Lung (tissue), 12 donors: Measurements from ENCODE around the gene ATRNL1. TPM values are rescaled to one million over a fixed set of nuclear protein-coding genes. Genes with fewer than 3 reads are reported as not detected.
"Not testable (repeated sequence)": the region's sequence is repeated elsewhere in the genome, so short reads cannot be mapped to it uniquely, and the experiment has no call there.

Source experiments
- ATAC-seq: fragments of 200-7000 bp; cut with Tn5 transposase; one replicate; pipeline ENCODE4 v1.9.1; 2020; ENCODE audit warnings: moderate number of reproducible peaks; ENCODE audit not compliant: insufficient read depth, low FRiP score
- DNase-seq, 3 donors: peaks; one replicate each; pipeline ENCODE4 v3.0.0-alpha.2; 2013 to 2017
- H3K27ac ChIP-seq, 2 donors: one replicate each; pipeline ENCODE4 v1.5.1; 2013; ENCODE audit warnings: mild to moderate bottlenecking in 2 of 2, moderate library complexity in 2 of 2, control low read depth in 1 of 2, inconsistent platforms in 1 of 2, low read depth in 1 of 2, low read length in 1 of 2
- H3K27me3 ChIP-seq, 3 donors: one replicate each; pipeline ENCODE4 v1.5.1; 2013; ENCODE audit warnings: low read length in 2 of 3; ENCODE audit not compliant: control insufficient read depth in 3 of 3, insufficient read depth in 3 of 3
- H3K36me3 ChIP-seq, 4 donors: one replicate each; pipeline ENCODE4 v1.5.1; 2013; ENCODE audit warnings: low read length in 4 of 4, mild to moderate bottlenecking in 1 of 4, moderate library complexity in 1 of 4; ENCODE audit not compliant: control insufficient read depth in 4 of 4, insufficient read depth in 4 of 4
- H3K4me1 ChIP-seq, 5 donors: one replicate each; pipeline ENCODE4 v1.5.1; 2013; ENCODE audit warnings: low read length in 5 of 5, mild to moderate bottlenecking in 2 of 5, moderate library complexity in 1 of 5; ENCODE audit not compliant: control insufficient read depth in 5 of 5, insufficient read depth in 5 of 5
- H3K4me3 ChIP-seq: one replicate; pipeline ENCODE4 v1.5.1; 2013; ENCODE audit warnings: mild to moderate bottlenecking, control low read depth, moderate library complexity
- H3K9ac ChIP-seq, 2 donors: one replicate each; pipeline ENCODE4 v1.5.1; 2013; ENCODE audit warnings: low read length in 2 of 2, control low read depth in 1 of 2; ENCODE audit not compliant: insufficient read depth in 1 of 2
- H3K9me3 ChIP-seq, 4 donors: one replicate each; pipeline ENCODE4 v1.5.1; 2013; ENCODE audit warnings: low read length in 3 of 4, mild to moderate bottlenecking in 1 of 4, moderate library complexity in 1 of 4; ENCODE audit not compliant: control insufficient read depth in 4 of 4, insufficient read depth in 3 of 4
- WGBS, 2 donors: extraction: QIAGEN DNeasy Blood & Tissue Kit; methylation state at CpG; one replicate each; pipeline ENCODE4 v1.1.7; 2013; 5-methylcytosine and 5-hydroxymethylcytosine counted together
- polyA plus RNA-seq, 2 donors: library from polyadenylated mRNA; stranded (reverse); fragments of 200-250 nt; gene quantifications; one replicate each; pipeline ENCODE4 v1.2.1, GENCODE V29; 2013
- total RNA-seq, 2 donors: library from RNA; depleted of rRNA in 1 of 2; stranded (reverse); fragments of >200 nt in 1 of 2; gene quantifications; one replicate each; pipeline ENCODE4 v1.2.1, GENCODE V29; 2014 to 2021
- TF ChIP-seq, protein P1 (sequence below): IDR thresholded peaks from 2 replicates; pipeline ENCODE4 v1.5.1; 2012; ENCODE audit warnings: mild to moderate bottlenecking; ENCODE audit errors: control extremely low read depth, extremely low read depth
- donor health status: control.
- donor health status: control.
- donor health status: Bipolar disorder and iron deficiency.
- donor health status: healthy.
- donor health status: DM: yes; HTN: yes; CAD: no.

Gene ATRNL1
- total and polyA plus RNA-seq, 4 donors, result 0.05 to 11.1 (median 0.24) TPM

GRCh38 chr10:115491526-115492140 lies 398.5 kb downstream of the ATRNL1 start:
- no peak overlapping the region for H3K9ac ChIP-seq
- no peak overlapping the region for H3K27ac ChIP-seq
- no peak for DNase-seq

GRCh38 chr10:115503546-115503945 lies 410.4 kb downstream of the ATRNL1 start:
- Histone ChIP-seq H3K4me1 (no peaks in the 10 kb centered on the region), H3K36me3 (no peaks in the 10 kb centered on the region), H3K27me3 (no peaks in the 10 kb centered on the region), H3K9me3 (no peaks in the 10 kb centered on the region), H3K27ac (no peak overlapping the region), H3K9ac (no peak overlapping the region), H3K4me3 (no peak overlapping the region)
- no peak for ATAC-seq
- TF ChIP-seq, protein P1, sequence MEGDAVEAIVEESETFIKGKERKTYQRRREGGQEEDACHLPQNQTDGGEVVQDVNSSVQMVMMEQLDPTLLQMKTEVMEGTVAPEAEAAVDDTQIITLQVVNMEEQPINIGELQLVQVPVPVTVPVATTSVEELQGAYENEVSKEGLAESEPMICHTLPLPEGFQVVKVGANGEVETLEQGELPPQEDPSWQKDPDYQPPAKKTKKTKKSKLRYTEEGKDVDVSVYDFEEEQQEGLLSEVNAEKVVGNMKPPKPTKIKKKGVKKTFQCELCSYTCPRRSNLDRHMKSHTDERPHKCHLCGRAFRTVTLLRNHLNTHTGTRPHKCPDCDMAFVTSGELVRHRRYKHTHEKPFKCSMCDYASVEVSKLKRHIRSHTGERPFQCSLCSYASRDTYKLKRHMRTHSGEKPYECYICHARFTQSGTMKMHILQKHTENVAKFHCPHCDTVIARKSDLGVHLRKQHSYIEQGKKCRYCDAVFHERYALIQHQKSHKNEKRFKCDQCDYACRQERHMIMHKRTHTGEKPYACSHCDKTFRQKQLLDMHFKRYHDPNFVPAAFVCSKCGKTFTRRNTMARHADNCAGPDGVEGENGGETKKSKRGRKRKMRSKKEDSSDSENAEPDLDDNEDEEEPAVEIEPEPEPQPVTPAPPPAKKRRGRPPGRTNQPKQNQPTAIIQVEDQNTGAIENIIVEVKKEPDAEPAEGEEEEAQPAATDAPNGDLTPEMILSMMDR, result no peak
- no peak for DNase-seq

More at GRCh38 chr10:115491526-115492140, 398.5 kb downstream of the ATRNL1 start:
- Histone ChIP-seq H3K36me3 (no peaks in the 10 kb centered on the region), H3K27me3 (no peaks in the 10 kb centered on the region), H3K4me3 (no peak overlapping the region), H3K4me1 (no peaks in the 10 kb centered on the region), H3K9me3 (peaks cover 0 to 7% (median 0%) of the 10 kb centered on the region in 4 donors)
- WGBS, 2 donors, result 83 to 92% methylated on average over 10 of the region's 10 CpGs
- ATAC-seq, result no peak
- TF ChIP-seq, protein P1, result no peak

DNA sequence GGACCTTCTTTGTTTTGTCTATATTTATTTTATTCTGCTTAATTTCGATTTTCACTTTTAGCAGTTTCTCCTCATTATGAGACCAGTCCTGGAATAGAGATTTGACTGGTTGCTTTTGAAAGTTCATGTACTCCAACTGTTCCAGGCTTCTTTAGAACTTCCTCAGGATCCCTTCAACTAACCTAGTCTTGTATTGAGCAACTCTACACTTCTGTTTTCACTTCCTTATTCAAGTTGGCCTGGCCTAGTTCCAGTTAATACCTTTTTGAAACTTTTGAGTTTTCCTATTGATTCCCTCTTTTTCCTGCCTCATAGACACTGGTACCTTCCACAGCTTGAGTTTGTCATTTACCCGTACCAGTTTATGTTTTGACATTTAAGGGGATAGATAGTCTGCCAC lies 421.7 kb downstream of the ATRNL1 start:
- H3K4me1 ChIP-seq, result no peaks in the 10 kb centered on the region
- DNase-seq, result no peak
- 84% methylated on average over 2 of the region's 2 CpGs for WGBS, 2 donors
- no peaks in the 10 kb centered on the region for H3K27me3 ChIP-seq
- no peak overlapping the region for H3K27ac ChIP-seq
- no peaks in the 10 kb centered on the region for H3K9me3 ChIP-seq
- H3K9ac ChIP-seq, result no peak overlapping the region
- TF ChIP-seq, protein P1, result no peak
- no peaks in the 10 kb centered on the region for H3K36me3 ChIP-seq
- no peak for ATAC-seq
- no peak overlapping the region for H3K4me3 ChIP-seq

- peaks cover 0 to 4% (median 0%) of the 10 kb centered on the region in 4 donors for H3K9me3 ChIP-seq
- H3K4me1 ChIP-seq, result no peaks in the 10 kb centered on the region
- ATAC-seq, result no peak
- H3K27ac ChIP-seq, result no peak overlapping the region
- no peak for DNase-seq
- H3K27me3 ChIP-seq, result no peaks in the 10 kb centered on the region
- H3K4me3 ChIP-seq, result no peak overlapping the region
- H3K9ac ChIP-seq, result no peak overlapping the region
- TF ChIP-seq, protein P1, result no peak
- WGBS, 2 donors, result 85 to 87% methylated on average over 5 of the region's 5 CpGs
- no peaks in the 10 kb centered on the region for H3K36me3 ChIP-seq
Observed at GRCh38 chr10:115525141-115525540, 432.0 kb downstream of the ATRNL1 start.

DNA sequence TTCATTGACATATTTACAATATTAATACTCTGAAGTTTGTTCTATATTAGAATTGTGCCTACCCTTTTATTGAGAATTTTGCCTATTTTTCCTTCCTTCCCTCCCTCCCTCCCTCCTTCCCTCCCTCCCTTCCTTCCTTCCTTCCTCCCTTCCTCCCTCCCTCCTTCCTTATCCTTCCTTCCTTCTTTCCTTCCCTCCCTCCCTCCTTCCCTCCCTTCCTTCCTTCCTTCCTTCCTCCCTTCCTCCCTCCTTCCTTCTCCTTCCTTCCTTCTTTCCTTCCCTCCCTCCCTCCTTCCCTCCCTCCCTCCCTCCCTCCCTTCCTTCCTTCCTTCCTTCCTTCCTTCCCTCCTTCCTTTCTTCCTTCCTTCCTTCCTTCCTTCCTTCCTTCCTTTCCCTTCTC lies 434.5 kb downstream of the ATRNL1 start:
- H3K4me1 ChIP-seq, result not testable (repeated sequence)

More for the DNA sequence above, 434.5 kb downstream of the ATRNL1 start:
- H3K9me3 ChIP-seq, ATAC-seq, H3K36me3 ChIP-seq, H3K27ac ChIP-seq, H3K27me3 ChIP-seq, H3K9ac ChIP-seq, DNase-seq, H3K4me3 ChIP-seq: not testable (repeated sequence)
